ENCODE data around the gene TRMO.

DNA sequence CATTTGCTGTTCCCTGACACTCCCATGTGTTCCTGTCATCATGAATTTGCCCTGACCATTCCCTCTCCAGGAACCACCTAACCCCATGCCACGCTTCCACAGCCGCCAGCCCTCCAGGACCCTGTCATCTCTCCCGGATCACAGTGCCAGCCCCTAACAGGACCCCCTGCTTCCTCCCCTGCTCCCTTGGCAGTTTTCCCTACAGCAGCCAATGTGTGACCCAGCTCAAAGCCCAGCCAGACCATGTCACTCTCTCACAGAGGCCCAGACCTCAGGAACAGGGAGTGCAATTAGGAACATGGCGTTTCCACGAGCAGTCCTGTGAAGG is 61.2 kb downstream of the TRMO start:
- no peak for TF ChIP-seq EZH2phosphoT487 (IDR thresholded peaks at IDR 0.05; ENCODE audit: borderline replicate concordance, low read length)
- TF ChIP-seq, protein P1, sequence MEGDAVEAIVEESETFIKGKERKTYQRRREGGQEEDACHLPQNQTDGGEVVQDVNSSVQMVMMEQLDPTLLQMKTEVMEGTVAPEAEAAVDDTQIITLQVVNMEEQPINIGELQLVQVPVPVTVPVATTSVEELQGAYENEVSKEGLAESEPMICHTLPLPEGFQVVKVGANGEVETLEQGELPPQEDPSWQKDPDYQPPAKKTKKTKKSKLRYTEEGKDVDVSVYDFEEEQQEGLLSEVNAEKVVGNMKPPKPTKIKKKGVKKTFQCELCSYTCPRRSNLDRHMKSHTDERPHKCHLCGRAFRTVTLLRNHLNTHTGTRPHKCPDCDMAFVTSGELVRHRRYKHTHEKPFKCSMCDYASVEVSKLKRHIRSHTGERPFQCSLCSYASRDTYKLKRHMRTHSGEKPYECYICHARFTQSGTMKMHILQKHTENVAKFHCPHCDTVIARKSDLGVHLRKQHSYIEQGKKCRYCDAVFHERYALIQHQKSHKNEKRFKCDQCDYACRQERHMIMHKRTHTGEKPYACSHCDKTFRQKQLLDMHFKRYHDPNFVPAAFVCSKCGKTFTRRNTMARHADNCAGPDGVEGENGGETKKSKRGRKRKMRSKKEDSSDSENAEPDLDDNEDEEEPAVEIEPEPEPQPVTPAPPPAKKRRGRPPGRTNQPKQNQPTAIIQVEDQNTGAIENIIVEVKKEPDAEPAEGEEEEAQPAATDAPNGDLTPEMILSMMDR (IDR thresholded peaks at IDR 0.05; ENCODE audit: low read depth, low read length, poor library complexity, severe bottlenecking), result no peak

Data from DOHH2 (cell line).